ENCODE data around the gene PEX13. TPM values are rescaled to one million over a fixed set of nuclear protein-coding genes. Genes with fewer than 3 reads are reported as not detected.

The PEX13 gene
- total RNA-seq, result 12.8 TPM

- Histone ChIP-seq H3K4me3 (peak within 1 kb of the TSS; percentile 78 to 87), H3K9me3 (no peaks in the 10 kb centered on the region), H3K27me3 (no peaks in the 10 kb centered on the region), H3K36me3 (peaks cover 0 to 5% of the 10 kb centered on the region in 2 donors), H3K4me1 (peaks cover 0 to 24% of the 10 kb centered on the region in 2 donors), H3K27ac (peak within 1 kb of the TSS; percentile 83 to 94)
- no peak for TF ChIP-seq CTCF (IDR thresholded peaks at IDR 0.05)
- peak; percentile 27 to 85 for DNase-seq (ENCODE audit: low spot score in 2 of 2)
- intact Hi-C loops (cut with DNase I), result loop anchor here (2.0 kb wide), 2 partner anchors 47 to 137 kb away; partner anchors contain the start of genes REL and SANBR
Measured at GRCh38 chr2:61017556-61018317, at the start of gene PEX13, which contains the start of gene PUS10. TSS of gene PEX13 (plus strand) at chr2:61017720. CDS start at chr2:61017760, 40 bp downstream. TSS of gene PUS10 (minus strand) at chr2:61018255. CDS start at chr2:61011890, 6,365 bp downstream.

GRCh38 chr2:60972889-60973656, 44.4 kb upstream of the PEX13 start:
- DNase-seq (ENCODE audit: low spot score in 2 of 2), result no peak
- H3K27me3 ChIP-seq, result no peaks in the 10 kb centered on the region
- no peaks in the 10 kb centered on the region for H3K36me3 ChIP-seq
- no peaks in the 10 kb centered on the region for H3K4me1 ChIP-seq
- no peak overlapping the region for H3K4me3 ChIP-seq
- intact Hi-C loops (cut with DNase I), result no loop called here
- H3K27ac ChIP-seq, result no peak overlapping the region
- H3K9me3 ChIP-seq, result no peaks in the 10 kb centered on the region
- no peak for TF ChIP-seq CTCF (IDR thresholded peaks at IDR 0.05)

- H3K4me1 ChIP-seq, result no peaks in the 10 kb centered on the region
- intact Hi-C loops (cut with DNase I), result no loop called here
- no peak overlapping the region for H3K4me3 ChIP-seq
- no peaks in the 10 kb centered on the region for H3K36me3 ChIP-seq
- no peak for DNase-seq (ENCODE audit: low spot score in 2 of 2)
- no peak for TF ChIP-seq CTCF (IDR thresholded peaks at IDR 0.05)
- no peak overlapping the region for H3K27ac ChIP-seq
- H3K27me3 ChIP-seq, result no peaks in the 10 kb centered on the region
- H3K9me3 ChIP-seq, result no peaks in the 10 kb centered on the region
Measured at GRCh38 chr2:60973705-60974104, 43.8 kb upstream of the PEX13 start.

GRCh38 chr2:60974652-60975051, 42.9 kb upstream of the PEX13 start:
- DNase-seq (ENCODE audit: low spot score in 2 of 2), result no peak

More at GRCh38 chr2:60974652-60975051, 42.9 kb upstream of the PEX13 start:
- Histone ChIP-seq H3K4me3 (no peak overlapping the region), H3K27ac (no peak overlapping the region), H3K27me3 (no peaks in the 10 kb centered on the region), H3K36me3 (no peaks in the 10 kb centered on the region), H3K9me3 (no peaks in the 10 kb centered on the region), H3K4me1 (no peaks in the 10 kb centered on the region)
- intact Hi-C loops (cut with DNase I), result no loop called here
- TF ChIP-seq CTCF (IDR thresholded peaks at IDR 0.05), result no peak

All from ascending aorta (tissue), 2 donors.